Gastroesophageal sphincter (tissue), 4 donors: Measurements from ENCODE around the gene TMEM200A. TPM values are rescaled to one million over a fixed set of nuclear protein-coding genes. Genes with fewer than 3 reads are reported as not detected.
"Not testable (repeated sequence)": the region's sequence is repeated elsewhere in the genome, so short reads cannot be mapped to it uniquely, and the experiment has no call there.

Source experiments
- ATAC-seq: fragments of 150-250 bp; one replicate; pipeline ENCODE4 v1.9.1; 2016; ENCODE audit warnings: mild to moderate bottlenecking, moderate library complexity
- H3K27ac ChIP-seq, 4 donors: fragments of 200-600 bp; sonication (generic) in 3 of 4; 1 replicate in 3 of 4; 2 replicates in 1 of 4; pipeline ENCODE4 v1.5.1; 2016 to 2019
- H3K27me3 ChIP-seq: fragments of 200-600 bp; sonication (generic); one replicate; pipeline ENCODE4 v1.5.1; 2019
- H3K36me3 ChIP-seq, 2 donors: fragments of 200-600 bp; sonication (generic); one replicate each; pipeline ENCODE4 v1.5.1; 2019; ENCODE audit warnings: control low read depth in 1 of 2
- H3K4me1 ChIP-seq, 3 donors: fragments of 200-600 bp; sonication (generic); 1 replicate in 2 of 3; 2 replicates in 1 of 3; pipeline ENCODE4 v1.5.1; 2016 to 2019; ENCODE audit warnings: control low read depth in 2 of 3
- H3K4me3 ChIP-seq, 2 donors: fragments of 200-600 bp; sonication (generic); one replicate each; pipeline ENCODE4 v1.5.1; 2019; ENCODE audit warnings: mild to moderate bottlenecking in 1 of 2, moderate library complexity in 1 of 2
- H3K9me3 ChIP-seq, 3 donors: fragments of 200-600 bp; sonication (generic); one replicate each; pipeline ENCODE4 v1.5.1; 2017 to 2019; ENCODE audit warnings: control low read depth in 2 of 3
- CTCF ChIP-seq, 4 experiments: fragments of 200-600 bp in 2 of 4; fragments of 450-650 bp in 2 of 4; sonication (generic) in 1 of 4; IDR thresholded peaks; one replicate each; pipeline ENCODE4 v1.5.1; 2017 to 2019; ENCODE audit warnings: antibody characterized with exemption in 4 of 4, mild to moderate bottlenecking in 2 of 4, moderate library complexity in 2 of 4
- EP300 ChIP-seq: sonication (generic); formaldehyde crosslinking; IDR thresholded peaks from one replicate; pipeline ENCODE4 v1.6.1; 2017; ENCODE audit warnings: antibody characterized with exemption, mild to moderate bottlenecking
- POLR2A ChIP-seq, 2 donors: fragments of 450-650 bp; IDR thresholded peaks; one replicate each; pipeline ENCODE4 v1.6.1; 2017; ENCODE audit warnings: antibody characterized with exemption in 2 of 2, mild to moderate bottlenecking in 2 of 2, moderate library complexity in 1 of 2
- POLR2AphosphoS5 ChIP-seq: sonication (generic); formaldehyde crosslinking; IDR thresholded peaks from one replicate; pipeline ENCODE4 v1.6.1; 2017; ENCODE audit warnings: antibody characterized with exemption
- WGBS, 2 donors: methylation state at CpG; one replicate each; pipeline ENCODE4 v1.1.5; 2018; ENCODE audit warnings: low coverage in 1 of 2; 5-methylcytosine and 5-hydroxymethylcytosine counted together
- total RNA-seq, 4 donors: library from RNA; depleted of rRNA; stranded (reverse); fragments of >200 nt; gene quantifications; one replicate each; pipeline ENCODE4 v1.1.0, GENCODE V29; 2016

Gene TMEM200A
- total RNA-seq, 4 donors from 2014 or later: 0.46 to 1.3 (median 0.87) TPM

- no peak for ATAC-seq
- WGBS, 2 donors: 0 to 67% methylated on average over 1 to 3 of the region's 3 CpGs
Observed at GRCh38 chr6:130337534-130337933, 28.3 kb upstream of the TMEM200A start.

GRCh38 chr6:130346324-130346723, 19.5 kb upstream of the TMEM200A start:
- H3K4me1 ChIP-seq: not testable (repeated sequence)

More at GRCh38 chr6:130337534-130337933, 28.3 kb upstream of the TMEM200A start:
- Histone ChIP-seq H3K27ac (no peak overlapping the region), H3K4me3 (no peak overlapping the region), H3K27me3 (no peaks in the 10 kb centered on the region), H3K9me3 (no peaks in the 10 kb centered on the region), H3K4me1 (no peaks in the 10 kb centered on the region), H3K36me3 (no peaks in the 10 kb centered on the region)
- TF ChIP-seq POLR2AphosphoS5 (no peak), POLR2A (IDR thresholded peaks at IDR 0.05) (no peak), EP300 (no peak), CTCF (IDR thresholded peaks at IDR 0.05) (no peak)

DNA sequence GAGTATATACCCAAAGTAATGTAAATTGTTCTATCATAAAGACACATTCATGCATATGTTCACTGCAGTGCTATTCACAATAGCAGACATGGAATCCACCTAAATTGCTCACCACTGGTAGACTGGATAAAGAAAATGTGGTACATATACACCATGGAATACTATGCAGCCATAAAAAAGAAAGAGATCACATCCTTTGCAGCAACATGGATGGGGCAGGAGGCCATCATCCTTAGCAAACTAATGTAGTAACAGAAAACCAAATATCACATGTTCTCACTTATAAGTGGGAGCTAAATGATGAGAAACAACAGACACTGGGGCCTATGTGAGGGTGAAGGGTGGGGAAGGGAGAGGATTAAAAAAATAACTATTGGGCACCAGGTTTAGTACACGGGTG, 11.5 kb upstream of the TMEM200A start:
- no peak for TF ChIP-seq CTCF (IDR thresholded peaks at IDR 0.05)
- TF ChIP-seq POLR2A (IDR thresholded peaks at IDR 0.05): no peak
- Histone ChIP-seq H3K27ac (no peak overlapping the region), H3K4me1 (no peaks in the 10 kb centered on the region), H3K9me3 (no peaks in the 10 kb centered on the region), H3K4me3 (no peak overlapping the region), H3K27me3 (no peaks in the 10 kb centered on the region), H3K36me3 (no peaks in the 10 kb centered on the region)
- ATAC-seq: no peak
- WGBS, 2 donors: 33 to 78% methylated on average over 1 of the region's 1 CpG

More at GRCh38 chr6:130346324-130346723, 19.5 kb upstream of the TMEM200A start:
- H3K9me3 ChIP-seq: peaks cover 0 to 11% (median 0%) of the 10 kb centered on the region in 3 donors
- H3K27ac ChIP-seq, H3K27me3 ChIP-seq, H3K36me3 ChIP-seq, H3K4me3 ChIP-seq, ATAC-seq: not testable (repeated sequence)
- 100% methylated on average over 2 of the region's 9 CpGs; no CpG with 5 or more reads in 1 of the 2 donors for WGBS, 2 donors

DNA sequence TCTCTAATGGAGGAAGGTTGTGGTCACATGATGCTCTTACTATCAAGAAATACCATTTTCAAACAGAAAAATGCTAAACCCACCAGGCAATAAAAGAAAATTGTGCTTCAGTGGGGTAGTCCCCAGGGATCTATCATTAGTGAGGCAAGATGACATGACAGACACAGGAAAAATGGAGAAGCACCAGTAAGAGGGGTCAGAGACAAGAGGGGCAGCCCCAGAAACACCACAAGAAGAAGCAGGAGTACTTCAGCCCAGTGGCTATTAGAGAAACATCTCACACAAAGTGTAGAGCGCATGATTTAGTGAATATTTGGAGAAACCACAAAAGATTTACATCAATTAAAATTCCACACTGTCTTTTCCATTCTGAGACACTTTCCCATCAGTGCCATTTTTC, 10.2 kb upstream of the TMEM200A start:
- H3K4me1 ChIP-seq: no peaks in the 10 kb centered on the region
- H3K36me3 ChIP-seq: no peaks in the 10 kb centered on the region
- no peak overlapping the region for H3K27ac ChIP-seq
- no peak for ATAC-seq
- TF ChIP-seq POLR2A (IDR thresholded peaks at IDR 0.05) (no peak), EP300 (no peak), POLR2AphosphoS5 (no peak), CTCF (IDR thresholded peaks at IDR 0.05) (no peak)
- H3K4me3 ChIP-seq: no peak overlapping the region
- WGBS, 2 donors: 88 to 100% methylated on average over 1 of the region's 1 CpG
- H3K27me3 ChIP-seq: no peaks in the 10 kb centered on the region
- no peaks in the 10 kb centered on the region for H3K9me3 ChIP-seq

DNA sequence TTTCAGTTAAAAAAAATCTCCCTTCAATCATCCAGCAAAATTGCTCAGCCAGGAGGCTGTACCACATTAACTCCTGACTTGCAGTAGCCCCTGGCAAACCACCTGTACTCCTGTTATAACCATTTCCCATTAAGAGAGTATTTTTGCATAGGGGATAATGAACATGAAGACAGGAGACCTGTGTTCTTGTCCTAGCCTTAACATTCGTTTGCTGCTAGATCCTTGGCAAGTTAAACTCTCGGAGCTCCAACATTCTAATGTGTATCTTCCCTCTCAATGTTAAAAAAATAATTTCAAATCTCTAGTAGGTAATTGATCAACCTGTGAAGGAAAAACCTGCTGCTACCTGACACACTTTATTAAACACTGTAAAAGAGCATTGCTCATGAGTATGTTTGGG, 8.4 kb upstream of the TMEM200A start:
- no peak overlapping the region for H3K4me3 ChIP-seq
- ATAC-seq: no peak
- no peak overlapping the region for H3K27ac ChIP-seq
- no peak for TF ChIP-seq EP300
- no peak for TF ChIP-seq POLR2A (IDR thresholded peaks at IDR 0.05)
- no peak for TF ChIP-seq CTCF (IDR thresholded peaks at IDR 0.05)
- no peaks in the 10 kb centered on the region for H3K4me1 ChIP-seq
- H3K36me3 ChIP-seq: no peaks in the 10 kb centered on the region
- WGBS, 2 donors: 38 to 40% methylated on average over 2 of the region's 2 CpGs
- H3K9me3 ChIP-seq: no peaks in the 10 kb centered on the region
- H3K27me3 ChIP-seq: peaks cover 8% of the 10 kb centered on the region

DNA sequence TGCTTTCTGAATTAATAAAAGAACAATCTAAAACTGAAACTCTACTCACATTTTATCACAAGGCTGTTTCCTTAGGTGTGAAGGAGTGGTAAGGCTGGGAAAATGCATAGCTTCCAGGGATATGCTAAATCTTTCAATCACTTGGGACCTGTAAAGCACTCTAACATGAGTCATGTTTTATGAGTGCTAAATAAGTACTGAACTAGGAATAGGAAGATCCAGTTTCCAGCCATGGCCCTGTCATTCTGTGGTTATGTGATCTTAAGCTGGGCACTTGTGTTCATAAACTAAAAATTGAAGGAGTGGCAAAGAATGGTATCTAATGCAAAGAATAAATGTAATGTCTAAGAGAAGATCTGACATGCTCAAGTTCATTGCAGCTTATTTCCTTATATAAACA, 6.1 kb upstream of the TMEM200A start:
- no peak overlapping the region for H3K4me3 ChIP-seq
- no peak for ATAC-seq
- H3K4me1 ChIP-seq: no peaks in the 10 kb centered on the region
- TF ChIP-seq POLR2AphosphoS5 (no peak), EP300 (no peak), CTCF (IDR thresholded peaks at IDR 0.05) (no peak), POLR2A (IDR thresholded peaks at IDR 0.05) (no peak)
- H3K27ac ChIP-seq: no peak overlapping the region
- no peaks in the 10 kb centered on the region for H3K9me3 ChIP-seq
- H3K36me3 ChIP-seq: no peaks in the 10 kb centered on the region
- peaks cover 9% of the 10 kb centered on the region for H3K27me3 ChIP-seq
